Tibial nerve (tissue), 4 donors: Measurements from ENCODE around the gene ZNF792.

ENCODE experiments used
- CTCF ChIP-seq, 5 experiments: fragments of 200-600 bp in 3 of 5; fragments of 450-650 bp in 2 of 5; sonication (generic) in 3 of 5; IDR thresholded peaks; one replicate each; pipeline ENCODE4 v1.5.1; 2016 to 2019; ENCODE audit warnings: antibody characterized with exemption in 5 of 5, mild to moderate bottlenecking in 3 of 5, moderate library complexity in 2 of 5
- EP300 ChIP-seq, 2 donors: sonication (generic); formaldehyde crosslinking; IDR thresholded peaks; one replicate each; pipeline ENCODE4 v1.6.1; 2017; ENCODE audit warnings: antibody characterized with exemption in 2 of 2, mild to moderate bottlenecking in 1 of 2
- POLR2A ChIP-seq, 2 donors: fragments of 450-650 bp; IDR thresholded peaks; one replicate each; pipeline ENCODE4 v1.6.1; 2017; ENCODE audit warnings: antibody characterized with exemption in 2 of 2, mild to moderate bottlenecking in 2 of 2, moderate library complexity in 2 of 2

- no peak for TF ChIP-seq POLR2A (IDR thresholded peaks at IDR 0.05)
- no peak for TF ChIP-seq CTCF (IDR thresholded peaks at IDR 0.05)
- TF ChIP-seq EP300 (IDR thresholded peaks at IDR 0.05), result no peak
These were observed 45.8 kb downstream of the ZNF792 start for GRCh38 chr19:34918190-34918589.
